SK-N-SH (cell line): Measurements from ENCODE around the gene MYH16. TPM values are rescaled to one million over a fixed set of nuclear protein-coding genes. Genes with fewer than 3 reads are reported as not detected.

ENCODE experiments used
- CTCF ChIA-PET: fragments of 300-600, 350-600 bp; formaldehyde crosslinking; extraction: SDS; loops from one replicate; lab custom pipeline; 2021; lab: Yijun Ruan, JAX
- POLR2A ChIA-PET: fragments of 350-600 bp; sonication (Branson Sonifier 250); formaldehyde crosslinking; extraction: SDS; loops from one replicate; lab custom pipeline; 2020; ENCODE audit warnings: antibody characterized with exemption, inconsistent platforms; lab: Yijun Ruan, JAX
- DNase-seq: peaks from one replicate; pipeline ENCODE4 v3.0.0; 2012
- H2AFZ ChIP-seq: fragments of 200-600 bp; sonication (generic); 2 replicates; pipeline ENCODE4 v1.8.1; 2016; ENCODE audit warnings: antibody characterized with exemption, mild to moderate bottlenecking, low read depth
- H3F3A ChIP-seq: fragments of 200-600 bp; sonication (generic); replicated peaks from 2 replicates; pipeline ENCODE3; 2016; ENCODE audit warnings: antibody characterized with exemption, mild to moderate bottlenecking; ENCODE audit not compliant: insufficient read depth
- H3K27ac ChIP-seq, 2 experiments: fragments of 200-500 bp in 1 of 2; fragments of 200-600 bp in 1 of 2; sonication (Bioruptor generic) in 1 of 2; sonication (generic), shearing (Covaris generic) in 1 of 2; 2 replicates each; pipeline versions ENCODE4 v1.5.1 to v1.6.1; 2014 to 2016; ENCODE audit warnings: low read depth in 2 of 2, inconsistent platforms in 1 of 2, low read length in 1 of 2, mild to moderate bottlenecking in 1 of 2, mixed read lengths in 1 of 2
- H3K27me3 ChIP-seq: fragments of 200-600 bp; sonication (generic), shearing (Covaris generic); 2 replicates; pipeline ENCODE4 v1.6.1; 2016; ENCODE audit warnings: mixed run types; ENCODE audit not compliant: insufficient read depth
- H3K36me3 ChIP-seq, 2 experiments: fragments of 200-500 bp in 1 of 2; fragments of 200-600 bp in 1 of 2; sonication (Bioruptor generic) in 1 of 2; sonication (generic) in 1 of 2; replicated peaks in 1 of 2; 2 replicates each; pipeline versions ENCODE3 to v1.5.1; 2014 to 2016; ENCODE audit warnings: low read length in 1 of 2, mild to moderate bottlenecking in 1 of 2; ENCODE audit not compliant: insufficient read depth in 2 of 2, control insufficient read depth in 1 of 2
- H3K4me1 ChIP-seq, 2 experiments: fragments of 200-500 bp in 1 of 2; fragments of 200-600 bp in 1 of 2; sonication (Bioruptor generic) in 1 of 2; sonication (generic), shearing (Covaris generic) in 1 of 2; 2 replicates each; pipeline versions ENCODE4 v1.5.1 to v1.6.1; 2014 to 2016; ENCODE audit warnings: low read depth in 1 of 2, low read length in 1 of 2, mixed run types in 1 of 2; ENCODE audit not compliant: insufficient read depth in 2 of 2, control insufficient read depth in 1 of 2
- H3K4me2 ChIP-seq: fragments of 200-600 bp; sonication (generic), shearing (Covaris generic); 2 replicates; pipeline ENCODE4 v1.6.1; 2017; ENCODE audit warnings: mixed run types
- H3K4me3 ChIP-seq, 2 experiments: fragments of 200-500 bp in 1 of 2; fragments of 200-600 bp in 1 of 2; sonication (Bioruptor generic) in 1 of 2; sonication (generic), shearing (Covaris generic) in 1 of 2; 2 replicates each; pipeline versions ENCODE4 v1.5.1 to v1.8.1; 2014 to 2016; ENCODE audit warnings: low read depth in 2 of 2, inconsistent platforms in 1 of 2, low read length in 1 of 2, mild to moderate bottlenecking in 1 of 2, mixed read lengths in 1 of 2, moderate library complexity in 1 of 2
- H3K79me2 ChIP-seq: fragments of 200-600 bp; sonication (generic); 2 replicates; pipeline ENCODE4 v1.8.1; 2017; ENCODE audit warnings: mild to moderate bottlenecking; ENCODE audit not compliant: insufficient read depth
- H3K9ac ChIP-seq: fragments of 200-600 bp; sonication (generic); 2 replicates; pipeline ENCODE4 v1.6.1; 2017; ENCODE audit warnings: mixed run types
- H3K9me2 ChIP-seq: fragments of 200-600 bp; sonication (generic); 2 replicates; pipeline ENCODE4 v1.6.1; 2017; ENCODE audit warnings: mixed run types
- H3K9me3 ChIP-seq: fragments of 200-600 bp; sonication (generic); 2 replicates; pipeline ENCODE4 v1.6.1; 2017; ENCODE audit warnings: mixed run types, mild to moderate bottlenecking, moderate library complexity
- H4K20me1 ChIP-seq: fragments of 200-600 bp; sonication (generic); 2 replicates; pipeline ENCODE4 v1.6.1; 2017; ENCODE audit warnings: mild to moderate bottlenecking, mixed run types; ENCODE audit not compliant: insufficient read depth
- CHD2 ChIP-seq: fragments of 150-350 bp; IDR thresholded peaks from 2 replicates; pipeline ENCODE4 v1.6.1; 2018; ENCODE audit warnings: low read length; ENCODE audit not compliant: partially characterized antibody
- CTCF ChIP-seq: fragments of 200-600 bp; sonication (generic); IDR thresholded peaks from 2 replicates; pipeline ENCODE4 v1.6.1; 2017; ENCODE audit warnings: antibody characterized with exemption, mild to moderate bottlenecking, moderate library complexity
- ELF1 ChIP-seq: IDR thresholded peaks from 2 replicates; pipeline ENCODE4 v1.4.0; 2012
- EZH2phosphoT487 ChIP-seq: fragments of 200-600 bp; sonication (generic); IDR thresholded peaks from 2 replicates; pipeline ENCODE4 v1.6.1; 2017; ENCODE audit warnings: low read depth, mixed run types, mild to moderate bottlenecking, antibody characterized with exemption, moderate library complexity, borderline replicate concordance
- GABPA ChIP-seq: IDR thresholded peaks from 2 replicates; pipeline ENCODE4 v1.4.0; 2012; ENCODE audit warnings: low read depth, mild to moderate bottlenecking
- GATA2 ChIP-seq: sonication (generic); formaldehyde crosslinking; IDR thresholded peaks from 2 replicates; pipeline ENCODE4 v1.5.0; 2020; ENCODE audit warnings: mild to moderate bottlenecking, missing genetic modification reagents
- MXI1 ChIP-seq: IDR thresholded peaks from 2 replicates; pipeline ENCODE4 v1.6.1; 2012; ENCODE audit warnings: mild to moderate bottlenecking, low read depth, low read length, improper control_type of control experiment
- PBX3 ChIP-seq: IDR thresholded peaks from 2 replicates; pipeline ENCODE4; 2012
- RAD21 ChIP-seq: IDR thresholded peaks from 2 replicates; pipeline ENCODE4 v1.6.1; 2012; ENCODE audit warnings: mild to moderate bottlenecking, low read length
- REST ChIP-seq: IDR thresholded peaks from 2 replicates; pipeline ENCODE4 v1.6.1; 2012; ENCODE audit warnings: mild to moderate bottlenecking, low read depth, low read length, moderate library complexity
- RFX5 ChIP-seq: IDR thresholded peaks from 2 replicates; pipeline ENCODE4 v1.6.1; 2012; ENCODE audit warnings: mild to moderate bottlenecking, improper control_type of control experiment, low read length
- SMC3 ChIP-seq: IDR thresholded peaks from 2 replicates; pipeline ENCODE4 v1.6.1; 2012; ENCODE audit warnings: low read depth, low read length, improper control_type of control experiment
- TAF1 ChIP-seq: IDR thresholded peaks from 2 replicates; pipeline ENCODE4 v1.6.1; 2012; ENCODE audit warnings: low read depth, mild to moderate bottlenecking, low read length, moderate library complexity, borderline replicate concordance
- TCF12 ChIP-seq: IDR thresholded peaks from 2 replicates; pipeline ENCODE4 v1.4.0; 2012
- TEAD4 ChIP-seq: IDR thresholded peaks from 2 replicates; pipeline ENCODE4 v1.4.0; 2012; ENCODE audit warnings: mild to moderate bottlenecking, borderline replicate concordance; ENCODE audit not compliant: insufficient read depth
- USF1 ChIP-seq: IDR thresholded peaks from 2 replicates; pipeline ENCODE4 v1.4.0; 2012; ENCODE audit warnings: low read depth, borderline replicate concordance
- USF2 ChIP-seq: fragments of 150-350 bp; IDR thresholded peaks from 2 replicates; pipeline ENCODE4 v1.6.1; 2017; ENCODE audit warnings: antibody characterized with exemption, low read length, low read depth, borderline replicate concordance
- WGBS: methylation state at CpG from one replicate; pipeline ENCODE4 v1.1.6; 2017; ENCODE audit warnings: low lambda C conversion rate; 5-methylcytosine and 5-hydroxymethylcytosine counted together
- polyA plus RNA-seq, 3 experiments: library from polyadenylated mRNA; depleted of rRNA; stranded (reverse); fragments of >200 nt; gene quantifications; 2 replicates each; pipeline ENCODE4 v1.2.3, GENCODE V29; 2012

Gene MYH16
- polyA plus RNA-seq, 1 of the 3 experiments (the other 2 are of a cell fraction) = 0.41 TPM

- TF ChIP-seq USF1 (no peak), EZH2phosphoT487 (no peak), TAF1 (no peak), GATA2 (CRISPR knock-in tag) (no peak), PBX3 (no peak), USF2 (no peak), RFX5 (no peak), REST (no peak)
Observed at GRCh38 chr7:99253369-99253768, 19.3 kb upstream of the MYH16 start (continued).

- no peaks in the 10 kb centered on the region for H4K20me1 ChIP-seq
- TF ChIP-seq TEAD4 (no peak), CTCF (no peak), CHD2 (no peak), SMC3 (no peak), RAD21 (no peak), TCF12 (no peak), ELF1 (no peak), MXI1 (no peak), PBX3 (no peak), GABPA (no peak)
- TF ChIP-seq, all 33 proteins: peak for 0
- 49% methylated on average over 2 of the region's 2 CpGs for WGBS
- Histone ChIP-seq H3K9ac (no peak overlapping the region), H3K4me3 (no peak overlapping the region), H2AFZ (no peak overlapping the region), H3K27ac (no peak overlapping the region), H3K9me2 (no peaks in the 10 kb centered on the region), H3K27me3 (no peaks in the 10 kb centered on the region), H3F3A (no peaks in the 10 kb centered on the region), H3K4me1 (no peaks in the 10 kb centered on the region), H3K4me2 (no peak overlapping the region), H3K79me2 (no peaks in the 10 kb centered on the region), H3K36me3 (no peaks in the 10 kb centered on the region), H3K9me3 (no peaks in the 10 kb centered on the region)
- CTCF ChIA-PET = interaction anchor here (0.9 to 1.0 kb wide), 3 partner anchors 12 to 215 kb away, joined by 3 to 4 read pairs (median 3); no protein-coding TSS in a partner anchor
- POLR2A ChIA-PET = no interaction called here
- no peak for DNase-seq
Observed at GRCh38 chr7:99254390-99254789, 18.2 kb upstream of the MYH16 start.
